Measurements from ENCODE around the gene FGD3.

Gene FGD3

GRCh38 chr9:92970467-92970923 is 23.2 kb downstream of the FGD3 start:
- Histone ChIP-seq H3K9me3 (no peaks in the 10 kb centered on the region), H3K4me3 (no peak overlapping the region), H3K27me3 (peaks cover 0 to 10% of the 10 kb centered on the region in 2 donors), H3K36me3 (no peaks in the 10 kb centered on the region), H3K4me1 (no peaks in the 10 kb centered on the region), H3K27ac (no peak overlapping the region)
- intact Hi-C loops (cut with DNase I; ENCODE audit: low total_unique reads): no loop called here
- no peak for TF ChIP-seq CTCF (IDR thresholded peaks at IDR 0.05)
- DNase-seq: peak in 1 of 2 donors; percentile 35

GRCh38 chr9:92971121-92971520 is 23.8 kb downstream of the FGD3 start:
- TF ChIP-seq CTCF (IDR thresholded peaks at IDR 0.05): no peak
- Histone ChIP-seq H3K27me3 (peaks cover 0 to 13% of the 10 kb centered on the region in 2 donors), H3K4me3 (no peak overlapping the region), H3K9me3 (no peaks in the 10 kb centered on the region), H3K4me1 (no peaks in the 10 kb centered on the region), H3K36me3 (no peaks in the 10 kb centered on the region), H3K27ac (no peak overlapping the region)
- peak in 1 of 2 donors; percentile 31 for DNase-seq
- intact Hi-C loops (cut with DNase I; ENCODE audit: low total_unique reads): no loop called here

- peaks cover 0 to 16% of the 10 kb centered on the region in 2 donors for H3K27me3 ChIP-seq
- H3K4me1 ChIP-seq: no peaks in the 10 kb centered on the region
- H3K4me3 ChIP-seq: no peak overlapping the region
- no peak for DNase-seq
- TF ChIP-seq CTCF (IDR thresholded peaks at IDR 0.05): no peak
- no peaks in the 10 kb centered on the region for H3K9me3 ChIP-seq
- H3K27ac ChIP-seq: no peak overlapping the region
- H3K36me3 ChIP-seq: no peaks in the 10 kb centered on the region
- intact Hi-C loops (cut with DNase I; ENCODE audit: low total_unique reads): no loop called here
These were observed 24.5 kb downstream of the FGD3 start for GRCh38 chr9:92971776-92972175.

- H3K27me3 ChIP-seq: peaks cover 0 to 14% of the 10 kb centered on the region in 2 donors
- H3K27ac ChIP-seq: no peak overlapping the region
- H3K36me3 ChIP-seq: no peaks in the 10 kb centered on the region
- TF ChIP-seq CTCF (IDR thresholded peaks at IDR 0.05): no peak
- intact Hi-C loops (cut with DNase I; ENCODE audit: low total_unique reads): no loop called here
- H3K9me3 ChIP-seq: no peaks in the 10 kb centered on the region
- DNase-seq: no peak
- no peaks in the 10 kb centered on the region for H3K4me1 ChIP-seq
- no peak overlapping the region for H3K4me3 ChIP-seq
These were observed 26.4 kb downstream of the FGD3 start for GRCh38 chr9:92973700-92974099.

GRCh38 chr9:92974161-92974661 is 26.9 kb downstream of the FGD3 start:
- intact Hi-C loops (cut with DNase I; ENCODE audit: low total_unique reads): no loop called here
- peak in 1 of 2 donors; percentile 48 for DNase-seq
- H3K27me3 ChIP-seq: peaks cover 0 to 11% of the 10 kb centered on the region in 2 donors
- no peaks in the 10 kb centered on the region for H3K9me3 ChIP-seq
- H3K4me3 ChIP-seq: no peak overlapping the region
- H3K27ac ChIP-seq: no peak overlapping the region
- H3K4me1 ChIP-seq: no peaks in the 10 kb centered on the region
- H3K36me3 ChIP-seq: no peaks in the 10 kb centered on the region
- no peak for TF ChIP-seq CTCF (IDR thresholded peaks at IDR 0.05)
